Common myeloid progenitor, CD34-positive (primary cell): ENCODE measurements around the gene AQP12B.

ENCODE experiments used
- CTCF ChIA-PET: fragments of 350-600 bp; sonication (Branson Sonifier 250); formaldehyde crosslinking; loops from one replicate; lab custom pipeline; 2021; ENCODE audit warnings: antibody characterized with exemption; lab: Charles Lee
- POLR2A ChIA-PET: fragments of 350-600 bp; sonication (Branson Sonifier 250); formaldehyde crosslinking; loops from one replicate; lab custom pipeline; 2021; ENCODE audit warnings: antibody characterized with exemption; lab: Charles Lee
- DNase-seq, 3 donors: peaks; one replicate each; pipeline versions ENCODE4 v3.0.0 to v3.0.0-alpha.2; 2013
- H3K27ac ChIP-seq, 2 experiments: 1 replicate in 1 of 2; 2 replicates in 1 of 2; pipeline ENCODE4 v1.7.0; 2013; ENCODE audit warnings: inconsistent platforms in 2 of 2, low read length in 2 of 2, mild to moderate bottlenecking in 2 of 2, low read depth in 1 of 2, moderate library complexity in 1 of 2; ENCODE audit not compliant: severe bottlenecking in 2 of 2, insufficient read depth in 1 of 2, poor library complexity in 1 of 2
- H3K27me3 ChIP-seq, 5 experiments: replicated peaks in 2 of 5; 1 replicate in 3 of 5; 2 replicates in 2 of 5; pipeline versions ENCODE4 v1.6.1 to v1.7.0; 2013; ENCODE audit warnings: low read length in 4 of 5, mild to moderate bottlenecking in 2 of 5, moderate library complexity in 2 of 5, inconsistent platforms in 1 of 5; ENCODE audit not compliant: insufficient read depth in 5 of 5, control insufficient read depth in 4 of 5
- H3K36me3 ChIP-seq, 4 experiments: 1 replicate in 2 of 4; 2 replicates in 2 of 4; pipeline versions ENCODE4 v1.6.1 to v1.7.0; 2013; ENCODE audit warnings: low read length in 3 of 4, control low read depth in 1 of 4, mild to moderate bottlenecking in 1 of 4; ENCODE audit not compliant: control insufficient read depth in 4 of 4, insufficient read depth in 4 of 4
- H3K4me1 ChIP-seq, 4 experiments: 1 replicate in 3 of 4; 2 replicates in 1 of 4; pipeline versions ENCODE4 v1.6.1 to v1.7.1; 2013; ENCODE audit warnings: low read length in 3 of 4, mild to moderate bottlenecking in 3 of 4, control low read depth in 1 of 4, inconsistent platforms in 1 of 4, moderate library complexity in 1 of 4; ENCODE audit not compliant: control insufficient read depth in 4 of 4, insufficient read depth in 4 of 4; ENCODE audit errors: control extremely low read depth in 1 of 4
- H3K4me3 ChIP-seq, 7 experiments: 1 replicate in 4 of 7; 2 replicates in 3 of 7; pipeline versions ENCODE4 v1.5.1 to v1.7.0; 2013; ENCODE audit warnings: mild to moderate bottlenecking in 7 of 7, low read length in 6 of 7, moderate library complexity in 6 of 7, inconsistent platforms in 2 of 7, low read depth in 2 of 7, control low read depth in 1 of 7; ENCODE audit not compliant: insufficient read depth in 4 of 7, control insufficient read depth in 1 of 7; ENCODE audit errors: extremely low read depth in 1 of 7
- H3K9me3 ChIP-seq, 5 experiments: 1 replicate in 4 of 5; 2 replicates in 1 of 5; pipeline versions ENCODE4 v1.6.1 to v1.7.1; 2013; ENCODE audit warnings: low read length in 4 of 5, mild to moderate bottlenecking in 2 of 5, inconsistent platforms in 1 of 5, low read depth in 1 of 5, moderate library complexity in 1 of 5; ENCODE audit not compliant: control insufficient read depth in 4 of 5, insufficient read depth in 2 of 5; ENCODE audit errors: control extremely low read depth in 1 of 5
- WGBS: methylation state at CpG from one replicate; pipeline ENCODE4 v1.1.5; 2013; ENCODE audit not compliant: insufficient coverage; 5-methylcytosine and 5-hydroxymethylcytosine counted together

Gene AQP12B

DNA sequence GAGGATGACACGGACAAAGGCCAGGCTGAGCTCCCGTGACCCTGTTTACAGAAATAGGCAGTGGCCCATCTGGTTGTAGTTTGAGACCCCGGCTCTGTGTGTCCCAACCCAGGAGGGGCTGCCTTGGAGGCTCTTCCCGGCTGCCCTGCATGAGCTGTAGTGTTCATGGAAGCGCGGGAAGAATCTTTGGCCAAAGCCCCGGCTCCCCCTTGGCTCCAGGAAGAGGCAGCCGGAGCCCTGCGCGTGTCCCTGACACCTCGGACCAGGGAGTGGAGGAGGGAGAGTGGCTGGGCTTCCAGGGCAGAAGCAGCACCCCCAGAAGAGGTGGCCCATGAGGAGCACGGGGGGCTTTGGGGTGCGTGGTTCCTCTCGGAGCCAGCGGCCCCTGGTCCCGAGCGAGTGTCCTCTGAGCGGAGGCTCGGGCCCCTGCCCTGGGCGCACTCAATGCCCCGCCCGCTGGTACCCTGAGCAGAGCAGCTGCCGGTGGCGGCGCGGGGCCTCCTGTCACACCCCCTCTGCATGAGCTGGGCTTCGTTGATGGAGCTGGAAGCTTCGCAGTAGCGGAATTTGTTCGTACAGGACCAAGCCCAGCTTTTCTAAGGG, 35.7 kb downstream of the AQP12B start:
- Histone ChIP-seq H3K27me3 (peaks cover 0 to 65% (median 22%) of the 10 kb centered on the region in 5 experiments), H3K4me3 (no peak overlapping the region), H3K4me1 (peaks cover 0 to 2% (median 0%) of the 10 kb centered on the region in 4 experiments), H3K9me3 (peaks cover 0 to 11% (median 4%) of the 10 kb centered on the region in 5 experiments), H3K27ac (no peak overlapping the region), H3K36me3 (no peaks in the 10 kb centered on the region)
- WGBS: 78% methylated on average over 28 of the region's 30 CpGs
- CTCF ChIA-PET: interaction anchor here (1.0 kb wide), 2 partner anchors 11 to 83 kb away, joined by 3 read pairs; no protein-coding TSS in a partner anchor
- POLR2A ChIA-PET: no interaction called here
- no peak for DNase-seq

- POLR2A ChIA-PET: no interaction called here
- Histone ChIP-seq H3K4me1 (peaks cover 0 to 2% (median 0%) of the 10 kb centered on the region in 4 experiments), H3K9me3 (peaks cover 0 to 4% (median 3%) of the 10 kb centered on the region in 5 experiments), H3K27ac (no peak overlapping the region), H3K4me3 (no peak overlapping the region), H3K36me3 (no peaks in the 10 kb centered on the region), H3K27me3 (peaks cover 0 to 59% (median 22%) of the 10 kb centered on the region in 5 experiments)
- CTCF ChIA-PET: interaction anchor here (1.0 kb wide), 1 partner anchor 82 kb away, joined by 3 read pairs; no protein-coding TSS in a partner anchor
- 86% methylated on average over 36 of the region's 36 CpGs for WGBS
- peak in 2 of 3 donors; percentile 45 to 57 for DNase-seq
Measured at GRCh38 chr2:240646176-240646899, 36.3 kb downstream of the AQP12B start.

GRCh38 chr2:240645801-240646175, 36.9 kb downstream of the AQP12B start:
- WGBS: 94% methylated on average over 9 of the region's 10 CpGs
- peaks cover 0 to 2% (median 0%) of the 10 kb centered on the region in 4 experiments for H3K4me1 ChIP-seq
- peaks cover 0 to 53% (median 20%) of the 10 kb centered on the region in 5 experiments for H3K27me3 ChIP-seq
- H3K27ac ChIP-seq: no peak overlapping the region
- H3K9me3 ChIP-seq: no peaks in the 10 kb centered on the region
- CTCF ChIA-PET: no interaction called here
- DNase-seq: no peak
- POLR2A ChIA-PET: no interaction called here
- H3K4me3 ChIP-seq: no peak overlapping the region
- H3K36me3 ChIP-seq: no peaks in the 10 kb centered on the region

DNA sequence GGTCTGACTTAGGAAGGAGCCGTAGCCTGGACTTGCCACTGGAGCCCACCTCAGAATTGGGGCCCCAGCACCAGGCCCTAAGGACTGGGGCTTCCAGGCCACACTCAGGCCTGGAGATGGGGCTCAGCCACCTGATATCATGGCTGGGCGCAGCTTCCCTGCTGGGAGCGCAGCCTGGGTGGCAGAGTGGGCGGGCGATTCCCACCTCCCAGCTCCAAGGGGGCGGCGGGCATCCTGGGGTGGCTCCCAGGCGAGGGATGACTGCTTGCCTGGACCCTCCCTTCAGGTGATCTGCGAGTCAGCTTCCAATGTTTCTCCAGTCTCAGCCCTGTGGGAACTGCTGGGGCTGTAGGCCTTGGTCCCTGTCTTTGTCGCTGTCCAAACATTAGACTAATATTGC, 37.3 kb downstream of the AQP12B start:
- Histone ChIP-seq H3K4me3 (no peak overlapping the region), H3K27ac (no peak overlapping the region), H3K4me1 (peaks cover 0 to 2% (median 0%) of the 10 kb centered on the region in 4 experiments), H3K36me3 (no peaks in the 10 kb centered on the region), H3K9me3 (no peaks in the 10 kb centered on the region), H3K27me3 (peaks cover 0 to 49% (median 17%) of the 10 kb centered on the region in 5 experiments)
- ChIA-PET CTCF (no interaction called here), POLR2A (no interaction called here)
- WGBS: 75% methylated on average over 8 of the region's 10 CpGs
- no peak for DNase-seq

DNA sequence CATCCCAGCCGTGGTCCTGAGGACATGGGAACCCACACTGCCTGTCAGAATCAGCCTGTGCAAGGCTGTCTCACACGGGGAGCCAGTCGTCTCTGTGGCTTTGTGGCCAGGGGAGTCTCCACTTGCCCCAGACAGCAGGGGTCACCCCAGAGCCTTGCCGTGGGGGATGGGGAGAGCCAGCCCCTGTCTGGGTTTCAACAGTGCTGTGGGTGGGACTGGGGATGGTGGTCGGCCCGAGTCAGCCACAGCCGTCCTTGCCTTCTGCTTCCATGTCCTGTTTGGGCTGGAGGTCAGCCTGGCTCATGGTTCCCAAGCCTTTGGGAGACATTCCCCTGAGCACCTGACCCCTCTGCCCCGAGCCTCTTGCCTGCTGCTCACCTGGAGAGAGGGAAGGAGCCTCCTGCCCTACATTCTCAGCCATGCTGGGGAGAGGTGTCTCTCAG, 37.8 kb downstream of the AQP12B start:
- DNase-seq: no peak
- no peaks in the 10 kb centered on the region for H3K9me3 ChIP-seq
- ChIA-PET CTCF (no interaction called here), POLR2A (no interaction called here)
- no peak overlapping the region for H3K27ac ChIP-seq
- H3K4me1 ChIP-seq: peaks cover 0 to 2% (median 0%) of the 10 kb centered on the region in 4 experiments
- H3K4me3 ChIP-seq: no peak overlapping the region
- peaks cover 0 to 44% (median 14%) of the 10 kb centered on the region in 5 experiments for H3K27me3 ChIP-seq
- no peaks in the 10 kb centered on the region for H3K36me3 ChIP-seq
- 60% methylated on average over 6 of the region's 8 CpGs for WGBS

DNA sequence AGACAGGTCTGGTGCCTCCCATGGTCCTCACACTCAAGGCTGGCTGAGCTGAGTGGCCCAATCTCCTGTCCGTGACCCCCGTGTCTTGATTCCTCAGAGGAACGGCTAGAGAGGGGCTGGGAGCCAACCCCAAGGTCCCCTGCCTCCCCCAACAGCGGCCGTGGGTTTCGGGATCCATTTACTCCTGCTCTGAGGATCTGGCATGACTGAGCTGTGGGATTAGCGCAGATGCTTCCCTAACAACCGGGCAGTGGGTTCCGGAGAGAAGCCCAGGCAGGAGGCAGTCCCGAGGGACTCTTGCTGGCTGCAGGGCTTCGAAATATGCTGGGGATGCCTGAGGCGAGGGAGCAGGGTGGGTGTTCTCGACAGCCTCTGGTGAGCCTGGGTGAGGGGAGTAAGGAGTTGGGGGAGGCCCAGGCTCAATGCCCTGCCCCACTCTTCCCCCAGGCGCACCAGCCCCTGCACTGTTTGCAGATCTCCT, 38.5 kb downstream of the AQP12B start:
- peaks cover 0 to 2% (median 0%) of the 10 kb centered on the region in 4 experiments for H3K4me1 ChIP-seq
- no peaks in the 10 kb centered on the region for H3K9me3 ChIP-seq
- no peak overlapping the region for H3K4me3 ChIP-seq
- POLR2A ChIA-PET: no interaction called here
- DNase-seq: no peak
- CTCF ChIA-PET: interaction anchor here (0.6 to 1.5 kb wide), 3 partner anchors 8 to 939 kb away, joined by 3 to 4 read pairs (median 4); no protein-coding TSS in a partner anchor
- H3K36me3 ChIP-seq: no peaks in the 10 kb centered on the region
- H3K27me3 ChIP-seq: peaks cover 0 to 38% (median 11%) of the 10 kb centered on the region in 5 experiments
- WGBS: 92% methylated on average over 8 of the region's 14 CpGs
- H3K27ac ChIP-seq: no peak overlapping the region

DNA sequence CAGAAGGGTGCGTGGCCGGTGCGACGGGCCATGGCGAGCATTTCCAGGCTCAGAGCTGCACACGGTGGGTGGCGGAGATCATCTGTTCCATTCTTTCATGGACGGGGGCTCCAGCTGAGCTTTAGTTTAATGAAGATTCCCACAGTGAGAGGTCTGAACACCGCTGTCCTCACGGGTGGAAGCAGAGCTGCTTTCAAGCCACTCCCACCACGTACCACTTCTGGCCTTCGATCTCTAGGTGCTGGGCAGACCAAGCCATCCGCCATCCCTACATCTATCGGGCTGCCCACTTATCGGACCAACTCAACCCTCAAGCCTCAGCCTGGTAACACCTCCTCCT, 38.9 kb downstream of the AQP12B start:
- Histone ChIP-seq H3K4me1 (peaks cover 0 to 2% (median 0%) of the 10 kb centered on the region in 4 experiments), H3K36me3 (no peaks in the 10 kb centered on the region), H3K4me3 (no peak overlapping the region), H3K27ac (no peak overlapping the region), H3K9me3 (no peaks in the 10 kb centered on the region), H3K27me3 (peaks cover 0 to 34% (median 11%) of the 10 kb centered on the region in 5 experiments)
- no peak for DNase-seq
- ChIA-PET CTCF (interaction anchor here (0.6 to 1.5 kb wide), 3 partner anchors 8 to 939 kb away, joined by 3 to 4 read pairs (median 4); no protein-coding TSS in a partner anchor), POLR2A (no interaction called here)
- 94% methylated on average over 13 of the region's 15 CpGs for WGBS
